K562 (cell line): Measurements from ENCODE around the gene PIGH. TPM values are rescaled to one million over a fixed set of nuclear protein-coding genes. Genes with fewer than 3 reads are reported as not detected.

Source experiments
- ARNT ChIP-seq, 2 experiments: fragments of 450-650 bp; IDR thresholded peaks; 2 replicates each; pipeline ENCODE4 v1.6.1; 2016; ENCODE audit warnings: mild to moderate bottlenecking in 1 of 2
- FOXA1 ChIP-seq: fragments of 450-650 bp; IDR thresholded peaks from 2 replicates; pipeline ENCODE4 v1.6.1; 2016; ENCODE audit warnings: mild to moderate bottlenecking, borderline replicate concordance
- FUS ChIP-seq: fragments of 200-400 bp; formaldehyde crosslinking; optimal IDR thresholded peaks from 2 replicates; pipeline ENCODE3; 2017; ENCODE audit warnings: low read depth, low read length
- MAFG ChIP-seq: fragments of 450-650 bp; conservative IDR thresholded peaks from 2 replicates; pipeline ENCODE4 v1.6.1; 2016; ENCODE audit warnings: missing genetic modification characterization, missing compliant biosample characterization
- PRPF4 ChIP-seq: fragments of 200-400 bp; formaldehyde crosslinking; IDR thresholded peaks from one replicate; pipeline ENCODE4 v1.6.1; 2017; ENCODE audit warnings: low read length, low read depth, mild to moderate bottlenecking; ENCODE audit not compliant: insufficient read depth, poor library complexity, severe bottlenecking
- PURB ChIP-seq: sonication (generic); formaldehyde crosslinking; IDR thresholded peaks from 2 replicates; pipeline ENCODE4 v1.9.0; 2021; ENCODE audit warnings: low read depth, mild to moderate bottlenecking, missing genetic modification reagents
- PYGO2 ChIP-seq: fragments of 450-650 bp; IDR thresholded peaks from 2 replicates; pipeline ENCODE4 v1.6.1; 2016; ENCODE audit warnings: mild to moderate bottlenecking, missing genetic modification characterization, moderate library complexity, missing compliant biosample characterization
- TAF7 ChIP-seq: fragments of 450-650 bp; IDR thresholded peaks from 2 replicates; pipeline ENCODE4 v1.6.1; 2016; ENCODE audit warnings: missing genetic modification characterization, missing compliant biosample characterization
- TBL1XR1 ChIP-seq, 2 experiments: IDR thresholded peaks; 2 replicates each; pipeline ENCODE4 v1.6.1; 2012; ENCODE audit warnings: improper control_type of control experiment in 2 of 2, low read length in 2 of 2, mild to moderate bottlenecking in 1 of 2
- ZNF778 ChIP-seq: fragments of 450-650 bp; formaldehyde crosslinking; IDR thresholded peaks from 2 replicates; pipeline ENCODE4 v1.4.0; 2020; ENCODE audit warnings: mild to moderate bottlenecking, moderate library complexity
- ZNF780A ChIP-seq: fragments of 250-450 bp; sonication (Bioruptor Pico); IDR thresholded peaks from 2 replicates; pipeline ENCODE4 v1.5.0; 2021; ENCODE audit warnings: mild to moderate bottlenecking
- ZZZ3 ChIP-seq: fragments of 450-650 bp; IDR thresholded peaks from 2 replicates; pipeline ENCODE4 v1.6.1; 2016; ENCODE audit warnings: antibody characterized with exemption, mild to moderate bottlenecking, moderate library complexity
- polyA plus RNA-seq, 8 experiments: library from polyadenylated mRNA; depleted of rRNA in 4 of 8; stranded (reverse) in 5 of 8; unstranded in 3 of 8; fragments of >200 nt; fragmentation: Nextera tagmentation in 2 of 8; fragmentation: Illumina TruSeq in 1 of 8; extraction: Ambion mirVana in 2 of 8; extraction: Trizol in 1 of 8; gene quantifications; 2 replicates each; pipeline versions ENCODE4 v1.2.1 to v1.2.3, GENCODE V29; 2011 to 2014; ENCODE audit warnings: inconsistent platforms in 1 of 8, missing spikeins in 1 of 8
- total RNA-seq, 7 experiments: library from RNA; depleted of rRNA in 6 of 7; stranded (reverse); fragments of >200 nt in 6 of 7; fragmentation: Illumina TruSeq in 2 of 7; extraction: Trizol in 2 of 7; gene quantifications; 2 replicates each; pipeline versions ENCODE4 v1.2.1 to v1.2.3, GENCODE V29; 2011 to 2021; ENCODE audit warnings: low replicate concordance in 1 of 7
- TF ChIP-seq, protein P1 (sequence below), 2 experiments: fragments of 450-650 bp in 1 of 2; sonication (generic) in 1 of 2; formaldehyde crosslinking in 1 of 2; IDR thresholded peaks in 1 of 2; conservative IDR thresholded peaks in 1 of 2; 2 replicates each; pipeline versions ENCODE4 v1.6.1 to v1.8.1; 2016 to 2023; ENCODE audit warnings: mild to moderate bottlenecking in 2 of 2, moderate library complexity in 2 of 2, inconsistent platforms in 1 of 2, missing genetic modification reagents in 1 of 2
- TF ChIP-seq, protein P2 (sequence below), 2 experiments: fragments of 450-650 bp; IDR thresholded peaks; 2 replicates each; pipeline ENCODE4 v1.6.1; 2016; ENCODE audit warnings: mild to moderate bottlenecking in 2 of 2, borderline replicate concordance in 1 of 2, low read depth in 1 of 2, moderate library complexity in 1 of 2
- TF ChIP-seq, protein P3 (sequence below): fragments of 250-450 bp; sonication (Bioruptor Pico); IDR thresholded peaks from 2 replicates; pipeline ENCODE4 v1.9.0; 2021; ENCODE audit warnings: mild to moderate bottlenecking, inconsistent platforms

The PIGH gene
- total and polyA plus RNA-seq, 9 of the 15 experiments (the other 6 are each of a cell fraction or from before 2014, with no cell fraction given) = 21.1 to 53.4 (median 24.7) TPM

DNA sequence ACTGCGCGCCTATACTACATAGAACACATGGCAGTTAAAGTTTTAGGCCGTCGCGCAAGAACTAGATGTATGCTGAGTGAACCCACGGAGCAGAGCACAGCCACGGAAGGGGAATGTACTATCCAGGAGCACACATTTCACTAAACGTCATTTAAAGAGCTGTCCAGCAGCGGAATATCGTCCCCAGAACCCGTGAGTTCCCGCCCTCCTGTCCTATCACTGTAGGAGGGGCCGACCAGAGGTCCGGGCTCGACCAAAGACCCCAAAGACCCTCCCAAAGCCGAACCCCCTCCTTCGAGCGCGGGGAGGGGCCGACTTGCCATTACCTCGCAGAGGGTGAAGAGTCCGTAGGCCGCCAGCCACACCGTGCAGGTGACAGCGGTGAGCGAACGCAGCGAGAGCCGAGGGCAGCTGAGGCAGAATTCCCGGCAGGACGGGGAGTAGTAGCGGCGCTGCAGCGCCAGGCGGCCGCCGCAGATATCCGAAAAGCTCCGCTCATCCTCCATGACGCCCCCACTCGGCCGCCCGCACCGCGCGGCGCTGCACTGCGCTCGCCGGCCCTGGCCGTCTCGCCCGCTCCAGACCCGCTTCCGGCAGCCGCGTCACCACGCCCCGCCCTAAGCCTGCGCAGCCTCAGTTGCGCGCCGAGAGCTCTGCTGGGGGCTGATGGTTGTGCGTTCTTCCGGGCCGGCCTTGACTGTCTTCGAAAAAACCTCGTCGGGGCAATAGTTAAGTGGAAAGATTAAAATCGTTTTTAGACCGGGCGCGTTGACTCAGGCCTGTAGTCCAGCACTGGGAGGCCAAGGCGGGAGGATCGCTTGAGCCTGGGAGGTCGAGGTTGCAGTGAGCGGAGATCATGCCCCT is at the start of gene PIGH (continued):
- TF ChIP-seq ARNT (IDR thresholded peaks at IDR 0.05) (no peak), ZNF778 (no peak), TAF7 (no peak), ZNF780A (CRISPR knock-in tag) (no peak), TBL1XR1 (IDR thresholded peaks at IDR 0.05; ENCODE audit: low read length in 2 of 2) (0 out of 4 replicates have a peak, but pooled peaks of 1 of the 2 experiments have one; percentile 14), FUS (no peak), FOXA1 (no peak), PURB (CRISPR knock-in tag) (no peak), MAFG (no peak), PYGO2 (tag) (no peak), ZZZ3 (no peak), PRPF4 (no peak)
- TF ChIP-seq, protein P1, sequence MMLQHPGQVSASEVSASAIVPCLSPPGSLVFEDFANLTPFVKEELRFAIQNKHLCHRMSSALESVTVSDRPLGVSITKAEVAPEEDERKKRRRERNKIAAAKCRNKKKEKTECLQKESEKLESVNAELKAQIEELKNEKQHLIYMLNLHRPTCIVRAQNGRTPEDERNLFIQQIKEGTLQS (IDR thresholded peaks at IDR 0.05) = no peak
- TF ChIP-seq, protein P1 (CRISPR knock-in tag; conservative IDR thresholded peaks at IDR 0.05) = no peak
- TF ChIP-seq, protein P2, sequence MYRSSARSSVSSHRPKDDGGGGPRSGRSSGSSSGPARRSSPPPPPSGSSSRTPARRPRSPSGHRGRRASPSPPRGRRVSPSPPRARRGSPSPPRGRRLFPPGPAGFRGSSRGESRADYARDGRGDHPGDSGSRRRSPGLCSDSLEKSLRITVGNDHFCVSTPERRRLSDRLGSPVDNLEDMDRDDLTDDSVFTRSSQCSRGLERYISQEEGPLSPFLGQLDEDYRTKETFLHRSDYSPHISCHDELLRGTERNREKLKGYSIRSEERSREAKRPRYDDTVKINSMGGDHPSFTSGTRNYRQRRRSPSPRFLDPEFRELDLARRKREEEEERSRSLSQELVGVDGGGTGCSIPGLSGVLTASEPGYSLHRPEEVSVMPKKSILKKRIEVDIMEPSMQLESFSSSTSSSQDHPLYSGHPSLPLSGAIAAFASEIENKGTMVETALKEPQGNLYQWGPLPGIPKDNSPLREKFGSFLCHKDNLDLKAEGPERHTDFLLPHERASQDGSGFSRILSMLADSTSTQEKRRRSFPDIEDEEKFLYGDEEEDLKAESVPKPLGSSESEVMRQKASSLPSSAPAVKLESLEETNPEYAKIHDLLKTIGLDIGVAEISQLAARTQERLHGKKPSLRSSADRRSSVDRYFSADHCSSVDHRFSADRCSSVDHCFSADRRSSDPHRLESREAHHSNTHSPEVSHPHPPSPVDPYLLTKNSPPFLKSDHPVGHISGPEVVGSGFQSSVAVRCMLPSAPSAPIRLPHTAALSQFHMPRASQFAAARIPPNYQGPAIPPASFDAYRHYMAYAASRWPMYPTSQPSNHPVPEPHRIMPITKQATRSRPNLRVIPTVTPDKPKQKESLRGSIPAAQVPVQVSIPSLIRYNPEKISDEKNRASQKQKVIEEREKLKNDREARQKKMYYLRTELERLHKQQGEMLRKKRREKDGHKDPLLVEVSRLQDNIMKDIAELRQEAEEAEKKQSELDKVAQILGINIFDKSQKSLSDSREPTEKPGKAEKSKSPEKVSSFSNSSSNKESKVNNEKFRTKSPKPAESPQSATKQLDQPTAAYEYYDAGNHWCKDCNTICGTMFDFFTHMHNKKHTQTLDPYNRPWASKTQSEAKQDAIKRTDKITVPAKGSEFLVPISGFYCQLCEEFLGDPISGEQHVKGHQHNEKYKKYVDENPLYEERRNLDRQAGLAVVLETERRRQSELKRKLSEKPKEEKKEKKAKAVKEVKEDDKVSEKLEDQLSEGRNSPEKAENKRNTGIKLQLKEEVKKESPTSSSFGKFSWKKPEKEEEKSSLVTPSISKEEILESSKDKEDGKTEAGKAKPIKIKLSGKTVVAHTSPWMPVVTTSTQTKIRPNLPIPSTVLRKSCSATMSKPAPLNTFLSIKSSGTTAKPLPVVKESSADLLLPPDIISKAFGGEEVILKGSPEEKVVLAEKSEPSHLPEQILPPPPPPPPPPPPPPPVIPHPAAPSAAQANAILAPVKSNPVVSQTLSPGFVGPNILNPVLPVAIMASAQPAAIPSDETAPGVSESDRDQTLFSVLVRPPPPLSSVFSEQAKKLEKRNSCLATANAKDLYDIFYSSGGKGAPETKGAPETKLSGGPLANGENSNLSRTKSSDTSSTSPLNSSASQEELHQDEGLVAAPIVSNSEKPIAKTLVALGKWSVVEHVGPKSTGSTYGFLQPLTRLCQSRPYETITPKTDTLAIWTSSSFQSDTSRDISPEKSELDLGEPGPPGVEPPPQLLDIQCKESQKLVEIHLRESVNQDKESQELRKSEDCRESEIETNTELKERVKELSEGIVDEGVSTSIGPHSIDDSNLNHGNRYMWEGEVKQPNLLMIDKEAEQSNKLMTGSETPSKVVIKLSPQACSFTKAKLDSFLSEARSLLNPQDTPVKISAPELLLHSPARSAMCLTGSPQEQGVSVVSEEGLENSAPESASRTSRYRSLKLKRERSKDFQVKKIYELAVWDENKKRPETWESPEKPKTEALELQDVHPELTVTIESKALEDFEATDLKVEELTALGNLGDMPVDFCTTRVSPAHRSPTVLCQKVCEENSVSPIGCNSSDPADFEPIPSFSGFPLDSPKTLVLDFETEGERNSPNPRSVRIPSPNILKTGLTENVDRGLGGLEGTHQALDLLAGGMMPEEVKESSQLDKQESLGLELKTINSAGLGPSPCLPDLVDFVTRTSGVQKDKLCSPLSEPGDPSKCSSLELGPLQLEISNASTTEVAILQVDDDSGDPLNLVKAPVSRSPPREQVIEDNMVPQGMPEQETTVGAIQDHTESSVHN (IDR thresholded peaks at IDR 0.05; ENCODE audit: borderline replicate concordance in 1 of 2, low read depth in 1 of 2) = no peak
- TF ChIP-seq, protein P3, sequence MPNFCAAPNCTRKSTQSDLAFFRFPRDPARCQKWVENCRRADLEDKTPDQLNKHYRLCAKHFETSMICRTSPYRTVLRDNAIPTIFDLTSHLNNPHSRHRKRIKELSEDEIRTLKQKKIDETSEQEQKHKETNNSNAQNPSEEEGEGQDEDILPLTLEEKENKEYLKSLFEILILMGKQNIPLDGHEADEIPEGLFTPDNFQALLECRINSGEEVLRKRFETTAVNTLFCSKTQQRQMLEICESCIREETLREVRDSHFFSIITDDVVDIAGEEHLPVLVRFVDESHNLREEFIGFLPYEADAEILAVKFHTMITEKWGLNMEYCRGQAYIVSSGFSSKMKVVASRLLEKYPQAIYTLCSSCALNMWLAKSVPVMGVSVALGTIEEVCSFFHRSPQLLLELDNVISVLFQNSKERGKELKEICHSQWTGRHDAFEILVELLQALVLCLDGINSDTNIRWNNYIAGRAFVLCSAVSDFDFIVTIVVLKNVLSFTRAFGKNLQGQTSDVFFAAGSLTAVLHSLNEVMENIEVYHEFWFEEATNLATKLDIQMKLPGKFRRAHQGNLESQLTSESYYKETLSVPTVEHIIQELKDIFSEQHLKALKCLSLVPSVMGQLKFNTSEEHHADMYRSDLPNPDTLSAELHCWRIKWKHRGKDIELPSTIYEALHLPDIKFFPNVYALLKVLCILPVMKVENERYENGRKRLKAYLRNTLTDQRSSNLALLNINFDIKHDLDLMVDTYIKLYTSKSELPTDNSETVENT (CRISPR knock-in tag) = peak; percentile 66; the same call in 1 of the 2 replicates
